Measurements from ENCODE around the gene CRYZL1. TPM values are rescaled to one million over a fixed set of nuclear protein-coding genes. Genes with fewer than 3 reads are reported as not detected.
A peak's percentile ranks its signal among the peaks of the same experiment; 100 is the strongest.

CRYZL1 gene
- total RNA-seq, 1 donor from 2014 or later: 24.9 TPM

DNA sequence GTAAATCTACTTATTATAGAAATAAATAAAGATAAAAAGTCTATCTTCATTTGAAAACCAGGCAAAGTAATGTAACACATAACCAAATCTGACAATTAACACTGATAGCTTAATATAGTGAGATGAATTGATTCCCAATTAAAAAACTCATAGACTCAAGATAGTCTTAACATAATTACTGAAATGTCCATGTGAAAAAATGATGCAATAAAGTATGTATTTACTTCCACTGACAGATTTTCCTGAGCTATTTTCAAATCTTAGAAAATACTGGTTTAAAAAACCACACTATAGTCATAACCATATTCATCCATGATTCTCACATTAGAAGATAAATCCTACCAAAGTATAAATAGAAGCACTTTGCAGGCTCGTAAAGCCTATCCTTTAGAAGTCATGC, 43.5 kb downstream of the CRYZL1 start:
- no peaks in the 10 kb centered on the region for H3K4me1 ChIP-seq
- H3K4me3 ChIP-seq: no peak overlapping the region
- no peak for DNase-seq
- intact Hi-C loops (cut with micrococcal nuclease): no loop called here
- no peaks in the 10 kb centered on the region for H3K27me3 ChIP-seq (ENCODE audit: low read depth)
- no peak overlapping the region for H3K27ac ChIP-seq (replicated peaks)
- TF ChIP-seq, protein P1, sequence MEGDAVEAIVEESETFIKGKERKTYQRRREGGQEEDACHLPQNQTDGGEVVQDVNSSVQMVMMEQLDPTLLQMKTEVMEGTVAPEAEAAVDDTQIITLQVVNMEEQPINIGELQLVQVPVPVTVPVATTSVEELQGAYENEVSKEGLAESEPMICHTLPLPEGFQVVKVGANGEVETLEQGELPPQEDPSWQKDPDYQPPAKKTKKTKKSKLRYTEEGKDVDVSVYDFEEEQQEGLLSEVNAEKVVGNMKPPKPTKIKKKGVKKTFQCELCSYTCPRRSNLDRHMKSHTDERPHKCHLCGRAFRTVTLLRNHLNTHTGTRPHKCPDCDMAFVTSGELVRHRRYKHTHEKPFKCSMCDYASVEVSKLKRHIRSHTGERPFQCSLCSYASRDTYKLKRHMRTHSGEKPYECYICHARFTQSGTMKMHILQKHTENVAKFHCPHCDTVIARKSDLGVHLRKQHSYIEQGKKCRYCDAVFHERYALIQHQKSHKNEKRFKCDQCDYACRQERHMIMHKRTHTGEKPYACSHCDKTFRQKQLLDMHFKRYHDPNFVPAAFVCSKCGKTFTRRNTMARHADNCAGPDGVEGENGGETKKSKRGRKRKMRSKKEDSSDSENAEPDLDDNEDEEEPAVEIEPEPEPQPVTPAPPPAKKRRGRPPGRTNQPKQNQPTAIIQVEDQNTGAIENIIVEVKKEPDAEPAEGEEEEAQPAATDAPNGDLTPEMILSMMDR (IDR thresholded peaks at IDR 0.05; ENCODE audit: borderline replicate concordance): no peak
- no peaks in the 10 kb centered on the region for H3K9me3 ChIP-seq (replicated peaks)
- peaks cover 91% of the 10 kb centered on the region for H3K36me3 ChIP-seq

DNA sequence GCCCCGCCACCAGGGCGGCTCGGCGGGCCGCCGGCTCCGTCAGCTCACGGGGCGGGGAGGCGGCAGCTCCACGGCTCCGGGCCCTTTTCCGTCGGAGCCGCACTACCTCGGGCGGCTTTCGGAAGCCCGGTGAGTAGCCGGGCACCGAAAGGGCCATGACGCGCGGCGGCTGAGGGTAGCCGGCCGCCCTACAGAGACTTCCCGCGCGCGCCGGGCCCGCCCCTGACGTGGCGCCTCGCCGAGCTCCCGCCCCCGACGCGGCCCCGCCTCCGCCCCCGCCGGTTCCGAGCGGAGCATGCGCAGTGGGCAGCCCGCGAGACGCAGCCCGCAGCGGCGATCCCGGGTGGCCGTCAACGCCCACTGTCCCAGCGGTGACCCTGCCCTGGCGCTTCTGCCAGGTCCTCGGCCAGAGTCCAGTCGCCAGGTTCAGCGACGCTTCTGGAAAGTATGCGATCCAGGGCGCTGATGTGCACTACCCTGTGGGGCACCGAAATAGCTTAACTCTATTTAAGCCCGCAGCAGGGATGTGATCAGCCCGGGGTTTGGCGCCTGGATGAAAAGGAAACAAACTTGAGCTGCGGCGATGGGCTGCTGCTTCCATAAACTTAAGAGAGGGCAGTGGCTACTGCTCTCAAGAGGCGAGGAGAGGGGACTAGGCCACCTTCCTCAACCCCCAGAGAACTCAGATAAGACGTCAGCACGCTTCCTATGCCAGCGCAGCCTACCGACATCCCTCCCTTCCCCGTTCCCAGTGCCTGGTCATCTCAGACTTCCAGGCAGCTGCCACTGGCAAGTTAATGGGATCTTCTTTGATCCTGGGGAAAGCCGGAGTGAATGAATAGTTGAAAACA, 52.8 kb downstream of the CRYZL1 start, which contains the start of gene DONSON:
TSS of gene DONSON (minus strand) at position 200 of the 851 bp plus-strand sequence. CDS start at position 157, 43 bp downstream.
- intact Hi-C loops (cut with micrococcal nuclease): no loop called here
- TF ChIP-seq, protein P1 (IDR thresholded peaks at IDR 0.05; ENCODE audit: borderline replicate concordance): peak; percentile 37

DNA sequence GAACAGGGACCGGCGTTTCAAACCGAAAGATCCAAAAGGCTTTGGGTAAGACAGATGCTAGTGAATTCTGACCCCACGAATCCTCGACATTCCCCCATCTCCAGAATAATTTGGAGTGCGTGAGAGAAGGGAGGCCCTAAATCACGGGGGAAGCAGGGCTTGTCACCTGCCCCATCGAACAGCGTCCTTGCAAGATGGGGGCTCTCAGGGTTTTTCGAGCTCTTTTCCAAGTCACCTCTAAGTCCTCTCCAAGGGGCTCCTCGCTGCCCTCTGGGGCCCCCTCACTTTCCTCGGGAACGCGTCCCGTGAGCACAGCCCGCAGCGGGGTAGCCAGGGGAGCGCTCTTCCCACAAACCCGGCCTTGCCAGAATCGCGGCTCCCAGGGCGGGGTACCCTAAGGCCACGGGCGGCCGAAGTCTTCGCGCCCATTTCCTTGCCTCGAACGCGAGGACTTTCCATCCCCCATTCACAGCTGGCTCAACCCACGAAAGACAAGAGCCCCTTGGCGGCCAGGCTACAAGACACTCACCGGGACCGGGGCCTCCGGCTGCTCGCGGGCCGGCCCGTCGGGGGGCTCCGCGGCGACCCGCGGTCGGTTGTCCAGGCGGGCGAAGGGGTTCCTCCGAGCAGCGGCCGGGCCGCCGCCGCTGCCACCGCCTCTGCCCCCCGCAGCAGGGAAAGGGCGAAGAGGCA, 53.6 kb downstream of the CRYZL1 start:
- Histone ChIP-seq H3K9me3 (replicated peaks) (no peaks in the 10 kb centered on the region), H3K4me3 (peak overlapping the region; percentile 90), H3K4me1 (peaks cover 23% of the 10 kb centered on the region), H3K27me3 (ENCODE audit: low read depth) (no peaks in the 10 kb centered on the region), H3K27ac (replicated peaks) (peak overlapping the region; percentile 90), H3K36me3 (peaks cover under 1% of the 10 kb centered on the region)
- TF ChIP-seq, protein P1 (IDR thresholded peaks at IDR 0.05; ENCODE audit: borderline replicate concordance): no peak
- intact Hi-C loops (cut with micrococcal nuclease): no loop called here
- DNase-seq: no peak

More for the DNA sequence above, 52.8 kb downstream of the CRYZL1 start, which contains the start of gene DONSON:
- H3K27me3 ChIP-seq (ENCODE audit: low read depth): no peaks in the 10 kb centered on the region
- peak within 1 kb of the TSS; percentile 90 for H3K27ac ChIP-seq (replicated peaks)
- H3K4me1 ChIP-seq: peaks cover 23% of the 10 kb centered on the region
- peaks cover 8% of the 10 kb centered on the region for H3K36me3 ChIP-seq
- H3K9me3 ChIP-seq (replicated peaks): no peaks in the 10 kb centered on the region
- peak; percentile 87 for DNase-seq
- H3K4me3 ChIP-seq: peak within 1 kb of the TSS; percentile 90

DNA sequence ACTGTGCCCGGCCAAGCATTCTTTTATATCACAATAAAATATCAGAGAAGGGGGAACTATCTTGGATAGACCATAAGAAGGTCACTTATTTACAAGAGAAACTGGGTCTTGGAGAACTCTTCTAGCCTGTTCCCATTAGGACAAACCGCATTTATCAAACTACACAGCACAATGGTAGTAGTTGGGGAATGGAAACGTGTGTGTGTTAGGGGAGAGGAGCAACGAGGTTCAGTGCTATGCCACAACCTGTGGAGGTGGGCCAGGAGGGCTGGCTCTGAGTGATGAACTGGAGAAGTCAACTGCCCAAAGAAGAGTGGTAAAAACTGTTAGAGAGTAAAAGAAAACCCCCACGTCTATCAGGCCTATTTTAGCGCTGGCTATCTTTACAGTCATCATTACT, 54.6 kb downstream of the CRYZL1 start:
- no peaks in the 10 kb centered on the region for H3K9me3 ChIP-seq (replicated peaks)
- no peak for DNase-seq
- H3K27ac ChIP-seq (replicated peaks): no peak overlapping the region
- no peaks in the 10 kb centered on the region for H3K27me3 ChIP-seq (ENCODE audit: low read depth)
- no peaks in the 10 kb centered on the region for H3K36me3 ChIP-seq
- H3K4me1 ChIP-seq: peaks cover 23% of the 10 kb centered on the region
- intact Hi-C loops (cut with micrococcal nuclease): no loop called here
- H3K4me3 ChIP-seq: no peak overlapping the region
- TF ChIP-seq, protein P1 (IDR thresholded peaks at IDR 0.05; ENCODE audit: borderline replicate concordance): no peak

DNA sequence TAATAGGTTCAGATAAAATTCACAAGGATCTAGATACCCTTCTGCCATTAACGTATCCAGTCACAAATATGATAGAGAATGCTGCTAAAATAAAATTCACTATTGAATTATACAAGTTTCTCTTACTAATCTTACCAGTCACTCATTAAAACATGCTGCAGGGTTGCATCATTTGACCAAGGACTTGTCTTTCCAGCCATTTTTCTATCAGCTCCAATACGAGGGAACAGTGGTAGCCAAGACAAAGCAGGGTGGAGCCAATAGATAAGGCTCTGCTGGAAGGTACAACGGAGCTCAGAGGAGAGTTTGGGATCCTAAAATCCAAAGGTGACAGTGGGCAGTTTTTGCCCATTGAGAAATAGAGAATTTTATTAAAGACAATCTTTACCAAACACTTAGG, 57.1 kb downstream of the CRYZL1 start:
- H3K36me3 ChIP-seq: no peaks in the 10 kb centered on the region
- TF ChIP-seq, protein P1 (IDR thresholded peaks at IDR 0.05; ENCODE audit: borderline replicate concordance): no peak
- H3K27me3 ChIP-seq (ENCODE audit: low read depth): no peaks in the 10 kb centered on the region
- H3K9me3 ChIP-seq (replicated peaks): no peaks in the 10 kb centered on the region
- intact Hi-C loops (cut with micrococcal nuclease): no loop called here
- peaks cover 22% of the 10 kb centered on the region for H3K4me1 ChIP-seq
- DNase-seq: no peak
- no peak overlapping the region for H3K27ac ChIP-seq (replicated peaks)
- no peak overlapping the region for H3K4me3 ChIP-seq
